ENCODE measurements around the gene ADAP1.
A peak's percentile ranks its signal among the peaks of the same experiment; 100 is the strongest.

The ADAP1 gene

DNA sequence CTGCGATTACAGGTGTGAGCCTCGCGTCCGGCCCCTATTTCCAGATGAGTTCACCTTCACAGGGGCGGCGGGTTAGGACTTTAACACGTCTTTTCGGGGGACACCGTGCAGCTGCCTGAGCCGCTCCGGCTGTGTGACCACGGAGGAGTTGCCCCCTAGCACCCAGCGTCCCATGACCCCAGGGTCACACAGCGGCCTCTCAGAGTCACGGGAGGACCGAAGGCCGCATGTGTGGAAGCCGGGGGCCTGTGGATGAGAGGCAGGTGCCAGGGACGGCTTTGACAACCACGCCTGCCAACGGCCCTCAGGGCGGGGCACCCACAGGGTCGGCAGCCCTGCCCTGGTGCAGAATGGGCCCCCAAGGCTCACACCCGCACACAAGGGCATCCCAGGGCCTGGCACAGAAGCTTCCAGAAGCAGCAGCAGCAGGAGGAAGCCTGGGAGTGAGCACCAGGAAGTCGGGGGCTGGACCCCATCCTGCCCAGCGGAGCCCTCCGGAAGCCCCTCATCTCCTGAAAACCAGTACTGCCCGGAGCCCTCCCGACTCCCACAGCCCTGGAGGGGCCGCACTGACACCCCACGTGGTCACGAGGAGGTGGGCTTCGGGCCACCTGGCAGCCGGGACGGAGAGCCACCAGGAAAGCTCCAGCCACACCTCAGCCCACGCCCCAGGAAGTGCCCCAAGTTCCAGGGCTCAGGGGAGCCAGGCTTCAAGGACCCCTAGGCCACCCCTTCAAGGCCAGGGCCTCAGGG is 32.7 kb downstream of the ADAP1 start:
- no peak for ATAC-seq (replicated peaks; ENCODE audit: extremely low read depth, poor library complexity, severe bottlenecking)
- H3K4me3 Mint-ChIP-seq, result peak overlapping the region; percentile 83
- H3K4me1 Mint-ChIP-seq, result peaks cover 41% of the 10 kb centered on the region
- peaks cover 24% of the 10 kb centered on the region for H3K36me3 Mint-ChIP-seq (ENCODE audit: insufficient read depth)
- peak overlapping the region; percentile 97 for H3K27ac Mint-ChIP-seq (ENCODE audit: low read depth)
- no peaks in the 10 kb centered on the region for H3K9me3 Mint-ChIP-seq
- H3K27me3 Mint-ChIP-seq, result no peaks in the 10 kb centered on the region
- DNase-seq (ENCODE audit: low spot score in 2 of 2), result peak in 1 of 2 donors; percentile 9

- H3K27ac Mint-ChIP-seq (ENCODE audit: low read depth), result peak overlapping the region; percentile 97
- no peaks in the 10 kb centered on the region for H3K27me3 Mint-ChIP-seq
- peaks cover 46% of the 10 kb centered on the region for H3K4me1 Mint-ChIP-seq
- no peak for DNase-seq (ENCODE audit: low spot score in 2 of 2)
- H3K9me3 Mint-ChIP-seq, result no peaks in the 10 kb centered on the region
- peak overlapping the region; percentile 83 for H3K4me3 Mint-ChIP-seq
- H3K36me3 Mint-ChIP-seq (ENCODE audit: insufficient read depth), result peaks cover 25% of the 10 kb centered on the region
- ATAC-seq (replicated peaks; ENCODE audit: extremely low read depth, poor library complexity, severe bottlenecking), result no peak
Measured at GRCh38 chr7:921071-921461, 33.4 kb downstream of the ADAP1 start.

DNA sequence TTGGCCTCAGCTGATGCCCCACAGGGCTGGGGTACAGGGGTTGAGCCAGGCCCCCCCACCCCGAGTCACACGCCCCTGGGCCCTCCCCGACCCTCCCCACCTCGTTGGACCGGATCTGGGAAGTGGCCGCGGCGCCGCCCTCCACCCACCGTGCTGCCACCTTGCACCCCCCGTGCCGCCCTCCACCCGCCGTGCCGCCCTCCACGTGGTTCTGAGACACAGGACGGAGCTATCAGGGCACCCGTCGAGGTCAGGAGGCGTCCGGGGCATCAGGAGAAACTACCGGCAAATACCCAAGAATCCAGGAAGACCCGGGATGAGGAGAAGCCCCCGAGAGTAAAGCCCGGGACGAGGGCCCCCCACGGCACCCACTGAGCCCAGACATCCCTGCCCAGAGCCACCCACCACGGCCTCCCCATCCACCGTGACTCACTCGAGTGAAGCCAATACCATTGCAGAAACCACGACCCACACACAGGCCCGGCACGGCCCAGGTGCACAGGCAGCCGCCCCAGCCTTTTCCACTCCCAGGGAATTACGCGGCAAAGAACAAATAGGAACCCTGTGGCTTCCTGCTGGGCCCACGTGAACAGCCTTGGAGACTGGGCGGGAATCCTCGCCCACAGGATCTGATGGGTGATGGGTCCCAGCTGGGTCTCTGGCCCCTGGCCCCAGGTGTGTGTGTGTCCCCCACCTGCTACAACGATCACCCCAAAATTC is 34.0 kb downstream of the ADAP1 start:
- Mint-ChIP-seq H3K27me3 (no peaks in the 10 kb centered on the region), H3K4me3 (peak overlapping the region; percentile 83), H3K9me3 (no peaks in the 10 kb centered on the region), H3K4me1 (peaks cover 48% of the 10 kb centered on the region), H3K36me3 (ENCODE audit: insufficient read depth) (peaks cover 24% of the 10 kb centered on the region), H3K27ac (ENCODE audit: low read depth) (peak overlapping the region; percentile 97)
- no peak for DNase-seq (ENCODE audit: low spot score in 2 of 2)
- ATAC-seq (replicated peaks; ENCODE audit: extremely low read depth, poor library complexity, severe bottlenecking), result no peak

- ATAC-seq (replicated peaks; ENCODE audit: extremely low read depth, poor library complexity, severe bottlenecking), result no peak
- H3K27me3 Mint-ChIP-seq, result no peaks in the 10 kb centered on the region
- H3K4me3 Mint-ChIP-seq, result no peak overlapping the region
- H3K4me1 Mint-ChIP-seq, result peaks cover 49% of the 10 kb centered on the region
- H3K36me3 Mint-ChIP-seq (ENCODE audit: insufficient read depth), result peaks cover 23% of the 10 kb centered on the region
- DNase-seq (ENCODE audit: low spot score in 2 of 2), result no peak
- H3K9me3 Mint-ChIP-seq, result no peaks in the 10 kb centered on the region
- no peak overlapping the region for H3K27ac Mint-ChIP-seq (ENCODE audit: low read depth)
Measured at GRCh38 chr7:919924-920341, 34.5 kb downstream of the ADAP1 start.

GRCh38 chr7:919114-919442 is 35.4 kb downstream of the ADAP1 start:
- H3K4me3 Mint-ChIP-seq, result no peak overlapping the region
- H3K36me3 Mint-ChIP-seq (ENCODE audit: insufficient read depth), result peaks cover 25% of the 10 kb centered on the region
- ATAC-seq (replicated peaks; ENCODE audit: extremely low read depth, poor library complexity, severe bottlenecking) (no peak), DNase-seq (ENCODE audit: low spot score in 2 of 2) (no peak)
- no peak overlapping the region for H3K27ac Mint-ChIP-seq (ENCODE audit: low read depth)
- no peaks in the 10 kb centered on the region for H3K9me3 Mint-ChIP-seq
- peaks cover 43% of the 10 kb centered on the region for H3K4me1 Mint-ChIP-seq
- no peaks in the 10 kb centered on the region for H3K27me3 Mint-ChIP-seq

GRCh38 chr7:918441-919113 is 35.9 kb downstream of the ADAP1 start:
- no peak overlapping the region for H3K27ac Mint-ChIP-seq (ENCODE audit: low read depth)
- H3K4me1 Mint-ChIP-seq, result peaks cover 43% of the 10 kb centered on the region

GRCh38 chr7:918118-918425 is 36.4 kb downstream of the ADAP1 start:
- no peaks in the 10 kb centered on the region for H3K9me3 Mint-ChIP-seq
- ATAC-seq (replicated peaks; ENCODE audit: extremely low read depth, poor library complexity, severe bottlenecking) (no peak), DNase-seq (ENCODE audit: low spot score in 2 of 2) (no peak)
- H3K27ac Mint-ChIP-seq (ENCODE audit: low read depth), result no peak overlapping the region
- H3K27me3 Mint-ChIP-seq, result no peaks in the 10 kb centered on the region
- H3K36me3 Mint-ChIP-seq (ENCODE audit: insufficient read depth), result peaks cover 20% of the 10 kb centered on the region
- peaks cover 38% of the 10 kb centered on the region for H3K4me1 Mint-ChIP-seq
- H3K4me3 Mint-ChIP-seq, result no peak overlapping the region

More at GRCh38 chr7:918441-919113, 35.9 kb downstream of the ADAP1 start:
- Mint-ChIP-seq H3K36me3 (ENCODE audit: insufficient read depth) (peaks cover 24% of the 10 kb centered on the region), H3K9me3 (no peaks in the 10 kb centered on the region), H3K4me3 (no peak overlapping the region), H3K27me3 (no peaks in the 10 kb centered on the region)
- DNase-seq (ENCODE audit: low spot score in 2 of 2) (no peak), ATAC-seq (replicated peaks; ENCODE audit: extremely low read depth, poor library complexity, severe bottlenecking) (no peak)

GRCh38 chr7:917255-918117 is 37.0 kb downstream of the ADAP1 start:
- H3K36me3 Mint-ChIP-seq (ENCODE audit: insufficient read depth), result peaks cover 21% of the 10 kb centered on the region

GRCh38 chr7:916291-916941 is 38.1 kb downstream of the ADAP1 start:
- no peaks in the 10 kb centered on the region for H3K9me3 Mint-ChIP-seq
- peaks cover 27% of the 10 kb centered on the region for H3K4me1 Mint-ChIP-seq
- DNase-seq (ENCODE audit: low spot score in 2 of 2), result no peak
- H3K36me3 Mint-ChIP-seq (ENCODE audit: insufficient read depth), result peaks cover 23% of the 10 kb centered on the region
- peak overlapping the region; percentile 83 for H3K27ac Mint-ChIP-seq (ENCODE audit: low read depth)
- ATAC-seq (replicated peaks; ENCODE audit: extremely low read depth, poor library complexity, severe bottlenecking), result no peak
- H3K27me3 Mint-ChIP-seq, result no peaks in the 10 kb centered on the region
- H3K4me3 Mint-ChIP-seq, result no peak overlapping the region

More at GRCh38 chr7:917255-918117, 37.0 kb downstream of the ADAP1 start:
- H3K27me3 Mint-ChIP-seq, result no peaks in the 10 kb centered on the region
- no peak overlapping the region for H3K27ac Mint-ChIP-seq (ENCODE audit: low read depth)
- H3K9me3 Mint-ChIP-seq, result no peaks in the 10 kb centered on the region
- H3K4me3 Mint-ChIP-seq, result no peak overlapping the region
- ATAC-seq (replicated peaks; ENCODE audit: extremely low read depth, poor library complexity, severe bottlenecking), result no peak
- peaks cover 32% of the 10 kb centered on the region for H3K4me1 Mint-ChIP-seq
- no peak for DNase-seq (ENCODE audit: low spot score in 2 of 2)

GRCh38 chr7:915291-916218 is 38.9 kb downstream of the ADAP1 start:
- DNase-seq (ENCODE audit: low spot score in 2 of 2) (no peak), ATAC-seq (replicated peaks; ENCODE audit: extremely low read depth, poor library complexity, severe bottlenecking) (no peak)
- Mint-ChIP-seq H3K4me3 (no peak overlapping the region), H3K27ac (ENCODE audit: low read depth) (peak overlapping the region; percentile 83), H3K4me1 (peaks cover 19% of the 10 kb centered on the region), H3K36me3 (ENCODE audit: insufficient read depth) (peaks cover 20% of the 10 kb centered on the region), H3K27me3 (no peaks in the 10 kb centered on the region), H3K9me3 (no peaks in the 10 kb centered on the region)

GRCh38 chr7:914521-915194 is 39.8 kb downstream of the ADAP1 start:
- Mint-ChIP-seq H3K9me3 (no peaks in the 10 kb centered on the region), H3K27me3 (no peaks in the 10 kb centered on the region), H3K36me3 (ENCODE audit: insufficient read depth) (peaks cover 25% of the 10 kb centered on the region), H3K27ac (ENCODE audit: low read depth) (peak overlapping the region; percentile 83), H3K4me3 (no peak overlapping the region), H3K4me1 (peaks cover 18% of the 10 kb centered on the region)
- ATAC-seq (replicated peaks; ENCODE audit: extremely low read depth, poor library complexity, severe bottlenecking), result no peak
- no peak for DNase-seq (ENCODE audit: low spot score in 2 of 2)

Measured in central memory CD8-positive, alpha-beta T cell (primary cell).